Pons (tissue), 1 donor: Measurements from ENCODE around the gene CYP4F22.
"Not testable (repeated sequence)": the region's sequence is repeated elsewhere in the genome, so short reads cannot be mapped to it uniquely, and the experiment has no call there.

Experiments used
- DNase-seq: peaks from one replicate; pipeline ENCODE4 v3.0.0-alpha.2; 2016; ENCODE audit warnings: low spot score

Gene CYP4F22

GRCh38 chr19:15576526-15577156 lies 68.3 kb downstream of the CYP4F22 start:
- DNase-seq: no peak

- DNase-seq: no peak
Observed at GRCh38 chr19:15577184-15577771, 69.0 kb downstream of the CYP4F22 start.

DNA sequence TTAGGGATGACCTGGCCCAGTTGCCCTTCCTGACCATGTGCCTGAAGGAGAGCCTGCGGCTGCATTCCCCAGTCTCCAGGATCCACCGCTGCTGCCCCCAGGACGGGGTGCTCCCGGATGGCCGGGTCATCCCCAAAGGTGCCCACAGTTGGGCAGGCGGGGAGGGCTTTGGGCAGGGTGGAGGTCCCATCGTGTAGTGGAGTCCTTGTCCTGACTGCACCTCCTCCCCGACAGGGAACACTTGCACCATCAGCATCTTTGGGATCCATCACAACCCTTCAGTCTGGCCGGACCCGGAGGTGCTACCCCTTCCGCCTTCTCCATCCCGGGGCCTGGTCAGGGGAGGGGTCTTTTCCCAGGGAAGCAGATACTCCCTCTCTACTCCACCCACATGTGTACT lies 75.0 kb downstream of the CYP4F22 start:
- DNase-seq: no peak

- DNase-seq: no peak
Observed at GRCh38 chr19:15584095-15584494, 75.8 kb downstream of the CYP4F22 start.

DNA sequence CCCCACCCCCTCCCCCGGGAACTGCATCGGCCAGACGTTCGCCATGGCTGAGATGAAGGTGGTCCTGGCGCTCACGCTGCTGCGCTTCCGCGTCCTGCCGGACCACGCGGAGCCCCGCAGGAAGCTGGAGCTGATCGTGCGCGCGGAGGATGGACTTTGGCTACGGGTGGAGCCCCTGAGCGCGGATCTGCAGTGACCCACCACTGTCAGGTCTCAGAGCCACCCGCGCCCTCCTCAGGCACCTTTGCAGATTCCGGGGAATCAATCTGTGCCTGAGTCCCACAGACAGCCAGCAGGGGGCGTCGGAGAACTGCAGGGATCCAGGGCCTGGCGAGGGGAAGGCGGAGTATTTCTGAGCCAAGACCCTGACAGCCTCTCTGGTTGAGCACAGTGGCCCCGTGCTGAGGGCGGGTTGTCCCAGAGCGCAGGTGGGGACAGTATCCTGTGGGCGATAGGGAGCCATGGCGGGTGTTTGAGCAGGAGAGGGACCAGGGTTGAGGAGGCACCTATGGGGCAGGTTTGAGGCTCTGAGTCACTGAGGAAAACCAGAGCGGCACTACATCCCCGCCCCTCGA lies 76.3 kb downstream of the CYP4F22 start:
- DNase-seq: peak; percentile 28

DNA sequence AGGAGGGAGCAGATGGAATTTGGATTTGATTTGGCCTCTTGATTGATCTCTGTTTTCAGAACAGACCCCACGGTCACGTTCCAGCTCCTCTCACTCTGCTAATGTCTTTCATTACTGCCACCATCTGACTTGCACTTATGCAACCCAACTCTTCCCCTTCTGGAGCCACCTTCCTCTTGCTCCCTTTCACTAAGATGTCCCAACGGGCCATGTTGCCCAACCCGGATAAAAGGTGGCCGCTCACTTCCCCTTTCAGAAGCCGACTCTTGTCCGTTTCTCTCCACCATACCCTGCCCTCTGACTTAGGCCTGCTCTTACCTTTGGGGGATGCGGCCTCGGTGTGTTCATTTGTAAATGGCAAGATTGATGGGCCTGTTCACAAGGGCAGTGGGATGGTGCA lies 79.3 kb downstream of the CYP4F22 start:
- peak; percentile 26 for DNase-seq

DNA sequence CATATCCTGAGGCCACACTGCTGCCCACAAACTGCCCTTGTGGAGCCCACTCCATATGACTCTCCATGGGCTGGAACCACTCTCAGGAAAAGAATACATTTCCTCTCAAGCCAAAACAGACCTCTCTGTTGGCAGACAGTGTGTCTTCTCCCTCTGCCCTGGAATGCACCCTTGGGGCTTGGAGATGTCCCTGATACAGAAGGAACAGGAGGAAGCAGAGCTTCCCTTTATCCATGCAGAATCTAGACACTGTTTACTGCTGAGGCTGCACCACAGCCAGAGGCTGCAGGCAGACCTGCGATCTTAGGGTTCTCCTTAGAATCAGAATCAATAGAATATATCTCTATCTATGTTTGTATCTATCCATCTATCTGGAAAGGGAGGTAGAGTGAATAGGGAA lies 79.9 kb downstream of the CYP4F22 start:
- DNase-seq: no peak

- no peak for DNase-seq
Observed at GRCh38 chr19:15589760-15590451, 81.6 kb downstream of the CYP4F22 start.

GRCh38 chr19:15591796-15592195 lies 83.5 kb downstream of the CYP4F22 start:
- DNase-seq: no peak

GRCh38 chr19:15592506-15592905 lies 84.2 kb downstream of the CYP4F22 start:
- DNase-seq: not testable (repeated sequence)

GRCh38 chr19:15593766-15594165 lies 85.4 kb downstream of the CYP4F22 start:
- DNase-seq: not testable (repeated sequence)

DNA sequence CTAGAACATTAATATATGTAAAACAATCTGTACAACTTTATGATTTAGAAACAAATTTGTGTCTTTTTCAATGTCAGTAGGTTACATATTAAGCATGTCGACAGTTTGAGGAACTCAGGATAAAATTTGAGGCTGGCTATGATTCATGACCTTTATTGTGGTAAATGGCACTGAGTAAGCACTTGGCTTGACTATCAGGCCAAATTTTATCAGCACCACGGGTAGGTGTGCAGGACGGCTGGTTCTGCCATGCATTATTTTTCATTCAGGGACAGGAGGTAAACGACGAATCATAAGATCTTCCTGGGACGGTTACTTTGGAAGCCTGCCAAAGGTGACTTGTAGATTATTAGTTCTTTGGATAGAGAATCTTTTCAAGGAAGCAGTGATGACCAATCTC lies 86.7 kb downstream of the CYP4F22 start:
- DNase-seq: no peak
